Fibroblast of skin of left biceps (primary cell): Measurements from ENCODE around the gene LCN1.

Experiments
- DNase-seq, 2 experiments: peaks; one replicate each; pipeline ENCODE4 v3.0.0-alpha.2; 2013; ENCODE audit warnings: low read depth in 2 of 2

LCN1 gene

DNA sequence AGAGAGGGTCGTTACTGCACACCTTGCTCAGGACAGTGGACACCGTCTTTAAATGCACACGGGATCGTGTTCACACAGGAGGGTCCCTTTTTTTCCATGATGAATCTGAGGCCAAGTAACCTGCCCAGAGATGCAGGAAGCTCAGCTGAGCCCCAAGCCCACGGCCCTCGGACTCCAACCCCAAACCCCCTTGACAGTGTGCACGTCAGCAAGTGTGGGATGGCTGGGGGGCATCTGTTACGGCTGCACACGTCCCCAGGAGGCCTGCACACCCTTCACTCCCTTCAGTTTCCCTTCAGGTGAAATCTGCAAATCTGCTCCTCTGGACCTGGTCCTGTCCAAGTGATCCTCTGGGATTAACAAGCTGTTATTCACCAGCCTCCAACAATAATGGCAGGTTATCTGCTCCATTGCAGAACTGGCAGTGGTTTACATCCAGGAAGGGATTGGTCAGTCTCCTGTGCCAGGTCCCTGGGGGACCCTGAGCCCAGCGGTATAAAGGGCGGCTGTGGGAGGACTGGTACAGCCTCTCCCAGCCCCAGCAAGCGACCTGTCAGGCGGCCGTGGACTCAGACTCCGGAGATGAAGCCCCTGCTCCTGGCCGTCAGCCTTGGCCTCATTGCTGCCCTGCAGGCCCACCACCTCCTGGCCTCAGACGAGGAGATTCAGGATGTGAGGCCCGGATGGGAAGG, at the start of gene LCN1:
LCN1 (plus strand) TSS at position 525 of the 692 bp plus-strand sequence; CDS start at position 583, 58 bp downstream.
- DNase-seq = no peak

DNA sequence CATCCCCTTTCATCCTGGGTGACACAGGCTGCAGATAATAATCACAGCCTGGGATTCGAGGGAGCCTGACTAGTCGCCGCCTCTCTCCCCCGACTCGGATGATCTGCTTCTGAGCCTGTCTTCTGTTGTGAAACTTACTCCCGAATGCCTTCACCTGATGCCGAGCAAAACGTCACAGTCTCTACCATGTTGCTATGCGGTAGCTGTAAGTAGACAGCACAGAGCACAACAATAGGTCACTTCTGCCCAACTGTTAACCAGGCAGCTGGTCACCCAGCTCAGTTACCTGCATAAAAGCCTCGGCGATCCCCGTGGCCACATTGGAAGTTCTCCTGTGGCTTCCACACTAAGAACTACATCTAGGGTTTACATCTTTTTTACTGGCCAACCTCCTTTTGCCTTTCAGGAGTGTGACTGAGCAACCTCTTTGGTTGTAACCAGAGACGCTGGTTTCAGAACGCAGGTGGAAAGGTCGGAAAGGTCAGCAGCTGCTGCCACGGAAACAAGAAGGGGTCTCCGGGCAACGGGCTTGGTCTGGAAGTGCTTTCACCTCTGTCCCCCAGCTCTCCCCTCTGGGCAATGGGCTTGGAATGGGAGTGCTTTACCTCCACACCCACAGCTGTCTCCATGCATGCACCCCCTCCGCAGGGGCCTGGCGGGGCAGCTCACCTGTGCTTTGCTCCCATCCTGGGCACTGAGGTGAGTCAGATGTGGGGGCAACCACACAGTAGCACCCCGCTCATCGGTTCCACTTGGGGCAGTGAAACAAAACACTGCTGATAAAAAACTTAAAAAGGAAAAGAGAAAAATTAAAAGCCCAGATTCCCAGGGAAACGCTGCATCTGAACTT, 49.2 kb upstream of the LCN1 start:
- no peak for DNase-seq

DNA sequence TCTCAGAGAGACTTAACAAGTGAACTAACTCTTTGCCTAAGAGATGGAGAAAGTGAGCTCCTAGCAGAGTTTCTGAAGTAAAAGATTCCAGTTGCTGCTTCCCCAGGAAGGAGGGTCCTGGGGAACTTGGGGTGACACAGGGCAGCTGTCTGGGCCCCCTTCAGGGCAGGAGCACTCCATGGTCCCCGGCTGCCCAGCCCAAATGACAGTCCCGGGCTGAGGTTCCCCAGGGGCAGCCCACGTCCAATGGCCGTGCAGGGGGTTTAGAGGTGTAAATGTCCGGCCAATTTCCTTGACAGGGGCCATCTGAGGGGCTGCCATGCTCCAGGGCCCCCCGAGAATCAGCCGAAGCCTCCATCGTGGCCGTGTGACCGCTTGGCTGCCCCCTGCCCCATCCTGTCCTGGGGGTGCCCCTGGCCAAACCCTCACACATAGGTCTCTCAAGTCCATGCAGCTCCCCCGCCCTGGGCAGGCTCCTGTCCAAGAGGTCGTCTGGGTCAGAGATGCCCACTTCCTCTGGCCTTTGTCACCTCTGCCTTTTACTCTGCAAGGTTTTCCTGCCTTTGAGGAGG, 47.2 kb upstream of the LCN1 start:
- DNase-seq = no peak

DNA sequence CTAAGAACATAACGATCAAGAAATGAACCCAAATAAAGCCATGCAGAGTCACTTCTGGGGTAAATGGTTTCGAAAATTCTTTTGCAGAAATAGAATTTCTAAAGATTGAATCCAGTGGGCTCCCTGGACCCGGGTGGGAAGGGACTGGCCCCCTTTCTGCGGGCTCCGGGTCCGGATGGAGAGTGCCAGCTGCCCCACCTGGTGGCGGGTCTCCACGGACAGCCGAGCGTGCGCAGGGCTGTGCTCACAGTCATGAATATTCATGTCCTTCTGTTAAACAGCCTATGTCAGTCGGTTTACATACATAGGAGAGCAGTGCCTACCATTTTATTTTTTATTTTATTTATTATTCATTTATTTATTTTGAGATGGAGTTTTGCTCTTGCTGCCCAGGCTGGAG, 46.3 kb upstream of the LCN1 start:
- no peak for DNase-seq

DNA sequence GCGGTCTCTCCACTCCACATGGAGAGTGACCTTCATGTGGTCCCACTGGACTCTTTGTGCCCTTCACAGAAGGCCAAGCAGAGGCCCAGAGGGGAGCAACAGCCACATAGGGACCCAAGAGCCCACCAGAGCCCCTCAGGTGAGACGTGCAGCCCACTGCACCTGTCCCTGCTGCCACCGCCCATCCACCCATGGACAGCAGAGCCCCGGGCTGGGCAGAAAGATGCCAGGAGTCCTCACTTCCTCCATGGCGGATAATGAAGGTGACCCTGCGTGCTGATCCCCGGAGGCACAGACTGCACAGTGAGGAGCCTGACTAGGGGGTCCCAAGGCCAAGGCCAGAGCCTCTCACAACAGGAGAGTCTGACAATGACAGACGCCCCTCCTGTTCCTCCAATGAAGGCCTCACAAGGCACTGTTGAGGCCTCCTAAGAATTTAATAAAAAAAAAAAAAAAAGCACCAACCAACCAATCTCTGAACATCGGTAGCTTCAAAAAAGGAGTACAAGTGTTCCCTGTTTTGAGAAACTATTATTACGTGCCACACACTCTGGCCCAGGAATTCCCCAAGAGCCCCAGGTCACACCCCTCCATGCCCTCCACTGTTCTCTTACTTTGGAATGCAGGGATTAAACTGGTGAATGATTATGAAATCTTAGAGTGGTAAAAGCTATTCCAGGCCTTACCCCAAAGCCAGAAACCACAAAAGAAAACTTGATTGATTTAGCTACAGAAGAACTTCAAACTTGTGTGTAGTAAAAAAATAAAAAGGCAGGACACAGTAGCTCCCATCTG, 44.5 kb upstream of the LCN1 start:
- DNase-seq = no peak

DNA sequence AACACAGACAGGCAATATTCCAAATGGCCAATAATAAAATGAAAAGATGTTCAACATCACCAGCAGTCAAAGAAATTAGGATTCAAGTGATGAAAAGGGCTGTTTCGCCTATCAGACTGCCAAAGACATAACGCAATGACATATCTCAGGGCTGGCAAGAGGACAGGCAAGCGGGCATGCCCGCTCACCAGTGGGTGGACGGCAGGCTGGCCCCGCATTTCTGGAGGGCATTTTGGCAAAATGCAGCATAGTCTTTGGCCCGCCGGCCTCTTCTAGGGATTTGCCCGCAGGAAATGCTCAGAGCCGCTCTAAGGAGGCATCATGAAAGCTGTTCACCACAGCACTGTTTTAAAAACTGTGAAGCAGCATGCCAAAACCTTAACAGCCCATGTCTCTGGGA, 43.0 kb upstream of the LCN1 start:
- DNase-seq = no peak

DNA sequence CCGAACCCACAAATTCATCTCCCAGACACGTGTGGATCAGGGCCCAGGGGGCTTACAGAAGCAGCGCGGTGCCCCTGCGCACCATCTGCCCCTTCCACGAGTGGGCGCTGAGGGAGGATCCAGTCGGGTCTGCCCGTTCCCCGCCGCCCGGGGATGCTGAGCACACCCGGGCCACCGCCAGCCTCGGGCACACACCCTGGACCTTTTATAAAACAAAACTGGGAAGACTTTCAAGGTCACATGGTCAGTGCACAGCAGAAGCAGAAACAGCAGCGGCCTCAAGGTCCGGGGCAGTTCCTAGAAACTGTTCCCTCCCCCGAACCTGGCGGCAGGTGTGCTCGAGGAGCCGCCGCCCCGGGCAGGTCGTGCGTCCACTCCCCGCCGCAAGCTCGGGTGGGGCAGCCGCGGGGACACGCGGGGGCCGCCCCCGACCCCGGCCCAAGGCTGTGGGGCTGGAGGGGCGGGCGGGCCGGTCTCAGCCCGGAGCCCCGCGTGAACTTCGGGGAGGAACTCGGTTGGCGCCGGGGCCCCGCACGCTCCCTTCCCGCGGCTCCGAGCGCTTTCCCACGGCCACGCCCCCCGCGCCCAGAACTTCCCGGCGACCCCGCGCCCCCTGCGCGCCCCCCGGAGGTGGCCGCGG, 42.3 kb upstream of the LCN1 start:
- no peak for DNase-seq

DNA sequence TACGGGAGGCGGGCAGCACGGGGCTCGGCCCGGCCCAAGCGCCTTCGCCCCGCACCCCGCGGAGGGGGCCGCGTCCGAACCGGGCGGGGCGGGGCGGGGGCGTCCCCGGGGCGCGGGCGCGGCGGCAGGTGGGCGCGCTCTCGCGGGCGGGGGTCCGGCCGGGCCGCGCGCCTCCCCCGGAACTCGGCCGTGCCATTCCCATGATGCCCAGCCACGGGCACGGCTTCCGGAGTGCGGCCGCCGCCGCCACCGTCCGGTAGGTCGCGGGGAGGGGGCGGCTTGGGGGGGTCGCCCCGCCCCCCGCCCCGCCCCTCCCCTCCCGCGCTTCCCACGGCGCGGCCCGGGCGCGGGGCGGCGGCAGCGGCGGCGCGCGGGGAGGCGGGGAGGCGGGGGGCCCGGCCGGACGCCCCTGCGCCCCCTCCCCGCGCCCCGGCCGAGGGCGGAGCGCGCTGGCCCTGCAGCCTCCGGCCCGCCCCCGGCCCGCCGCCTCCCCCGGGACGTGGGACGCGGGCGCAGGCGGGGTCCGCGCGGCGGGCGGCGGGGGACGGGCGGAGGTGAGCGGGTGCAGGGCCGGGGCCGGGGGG, 41.7 kb upstream of the LCN1 start, which contains the start of gene PPP1R26:
PPP1R26 (plus strand) TSS at position 314 of the 584 bp plus-strand sequence. CDS start 4,729 bp downstream, outside the sequence.
- no peak for DNase-seq

DNA sequence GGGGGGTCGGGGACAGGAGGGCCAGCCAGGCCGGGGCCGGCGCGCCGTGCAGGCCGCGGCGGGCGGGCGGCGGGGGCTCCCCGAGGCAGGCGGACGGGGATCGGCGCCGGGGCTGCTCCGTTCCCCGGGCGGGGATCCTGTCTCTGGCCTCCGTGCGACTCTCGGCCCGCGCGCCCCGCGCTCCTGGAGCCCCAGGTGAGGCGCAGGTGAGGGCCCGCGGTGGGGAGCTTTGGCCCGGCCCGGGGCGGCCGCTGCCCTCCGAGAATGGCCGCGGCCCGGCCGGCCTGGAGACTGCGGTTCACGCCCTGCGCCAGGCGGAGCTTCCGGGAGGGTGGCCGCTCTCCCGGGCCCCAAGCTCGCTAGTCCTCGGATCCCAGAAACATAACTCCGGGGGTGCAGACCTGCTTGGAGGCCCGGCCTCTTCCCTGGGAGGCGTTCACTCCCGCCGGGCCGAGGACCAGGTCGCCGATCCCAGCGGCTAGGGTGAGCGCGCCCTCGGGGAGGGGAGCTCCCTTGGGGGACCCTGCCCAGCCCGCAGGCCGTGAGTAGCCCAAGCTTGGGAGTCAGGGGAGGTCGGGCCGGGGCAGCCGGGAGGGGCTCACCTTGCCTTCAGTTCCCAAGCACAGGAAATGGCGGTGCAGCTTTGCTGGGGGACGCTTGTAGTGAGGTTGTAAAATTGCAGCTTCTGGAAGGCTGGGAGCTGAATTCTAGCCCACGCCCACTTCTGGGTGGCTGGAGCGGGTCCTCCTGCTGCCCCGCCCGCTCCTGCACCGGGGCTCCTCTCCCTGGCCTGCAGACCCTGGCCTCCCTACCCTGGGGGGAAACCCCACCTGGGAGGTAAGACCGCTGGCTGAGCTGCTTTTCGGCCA, 40.9 kb upstream of the LCN1 start:
- DNase-seq = no peak

DNA sequence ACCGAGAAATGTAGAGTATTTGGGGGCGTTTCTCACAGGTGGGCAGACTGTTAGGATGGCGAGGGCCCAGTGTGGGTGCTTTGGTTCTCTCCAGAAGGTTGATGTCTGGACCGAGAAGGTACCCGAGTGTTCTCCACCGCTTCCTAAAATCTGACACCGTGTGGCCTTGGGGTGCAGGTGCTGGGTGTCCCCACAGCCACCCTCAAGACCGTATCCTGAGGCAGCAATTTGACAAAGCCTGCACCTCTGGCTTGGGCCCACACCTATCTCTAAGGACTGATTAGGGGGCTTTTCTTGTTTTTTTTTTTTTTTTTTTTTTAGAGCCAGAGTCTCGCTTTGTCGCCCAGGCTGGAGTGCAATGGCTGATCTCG, 40.3 kb upstream of the LCN1 start:
- no peak for DNase-seq

DNA sequence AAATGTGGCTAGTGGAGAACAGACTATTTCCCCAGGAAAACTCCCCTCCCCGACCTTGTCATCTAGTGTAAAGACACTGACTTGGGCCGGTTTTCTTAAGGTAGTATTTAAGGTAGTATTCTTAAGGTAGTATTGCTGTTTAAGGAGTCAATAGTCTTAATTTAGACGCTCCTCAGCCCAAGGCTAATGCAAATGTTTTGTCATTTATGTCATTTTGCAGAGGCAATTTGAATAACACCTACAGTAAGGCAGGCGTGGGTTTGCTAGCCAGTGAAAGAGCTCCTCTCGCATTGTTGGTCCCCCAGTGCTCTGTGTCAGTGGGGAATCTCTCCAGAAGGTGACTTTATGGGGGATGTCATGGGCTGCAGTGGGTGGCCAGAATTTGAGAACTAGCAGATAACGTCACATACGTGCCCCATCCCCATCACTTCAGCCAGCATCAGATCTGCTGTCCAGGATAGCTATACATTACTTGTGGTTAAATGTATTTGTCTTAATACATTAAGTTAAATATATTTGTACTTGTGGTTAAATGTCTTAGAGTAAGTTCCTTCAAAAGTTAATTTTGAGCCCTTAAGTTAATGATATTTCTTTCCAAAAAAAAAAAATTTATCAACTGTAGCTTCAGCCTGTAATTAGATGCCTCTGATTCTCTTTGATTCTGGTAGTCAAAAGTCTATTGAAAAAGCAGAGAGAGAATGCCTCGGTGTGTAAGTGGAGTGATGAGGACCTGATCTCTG, 39.1 kb upstream of the LCN1 start:
- DNase-seq = no peak

DNA sequence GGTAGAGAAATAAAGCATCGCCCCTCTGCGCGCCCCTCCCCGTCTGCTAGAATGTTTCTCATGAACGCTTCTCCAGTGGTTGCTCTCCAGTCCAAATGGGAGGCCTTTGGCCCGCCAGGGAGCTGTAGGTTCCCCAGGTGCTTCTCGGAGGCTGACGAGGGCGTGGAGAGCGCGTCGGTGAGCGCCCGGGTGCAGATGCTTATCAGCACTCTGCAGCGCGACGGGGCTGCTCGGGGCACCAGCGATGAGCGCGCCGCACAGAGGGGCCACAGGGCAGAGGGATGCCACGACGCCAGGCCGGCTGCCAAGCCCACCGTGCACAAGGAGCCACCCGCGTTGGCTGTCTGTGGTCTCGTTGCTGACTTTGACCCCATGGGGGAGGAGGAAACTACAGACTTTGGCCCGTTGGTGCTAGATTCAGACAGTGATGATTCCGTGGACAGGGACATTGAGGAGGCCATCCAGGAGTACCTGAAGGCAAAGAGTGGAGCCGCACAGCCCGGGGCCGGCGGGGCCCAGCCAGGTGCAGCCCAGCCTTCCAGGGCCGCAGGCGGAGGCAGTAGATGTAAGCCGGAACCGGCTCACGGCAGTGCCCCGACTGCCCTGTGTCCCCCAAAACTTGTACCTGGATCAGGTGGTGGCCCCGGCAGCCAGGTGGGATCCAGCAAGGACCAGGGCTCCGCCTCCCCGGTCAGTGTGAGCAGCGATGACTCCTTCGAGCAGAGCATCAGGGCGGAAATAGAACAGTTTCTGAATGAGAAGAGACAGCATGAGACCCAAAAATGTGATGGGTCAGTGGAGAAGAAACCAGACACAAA, 36.6 kb upstream of the LCN1 start:
- no peak for DNase-seq

DNA sequence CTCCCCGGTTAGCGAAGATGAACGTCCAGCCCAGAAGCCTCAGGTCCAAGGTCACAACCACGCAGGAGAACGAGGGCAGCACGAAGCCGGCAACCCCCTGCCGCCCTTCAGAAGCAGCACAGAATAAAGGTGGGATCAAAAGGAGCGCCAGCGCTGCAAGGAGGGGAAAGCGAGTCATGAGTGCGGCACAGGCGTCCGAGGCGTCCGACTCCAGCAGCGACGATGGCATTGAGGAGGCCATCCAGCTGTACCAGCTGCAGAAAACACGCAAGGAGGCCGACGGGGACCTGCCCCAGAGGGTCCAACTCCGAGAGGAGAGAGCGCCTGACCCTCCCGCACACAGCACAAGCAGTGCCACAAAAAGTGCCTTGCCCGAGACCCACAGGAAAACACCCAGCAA, 35.9 kb upstream of the LCN1 start:
- no peak for DNase-seq

DNA sequence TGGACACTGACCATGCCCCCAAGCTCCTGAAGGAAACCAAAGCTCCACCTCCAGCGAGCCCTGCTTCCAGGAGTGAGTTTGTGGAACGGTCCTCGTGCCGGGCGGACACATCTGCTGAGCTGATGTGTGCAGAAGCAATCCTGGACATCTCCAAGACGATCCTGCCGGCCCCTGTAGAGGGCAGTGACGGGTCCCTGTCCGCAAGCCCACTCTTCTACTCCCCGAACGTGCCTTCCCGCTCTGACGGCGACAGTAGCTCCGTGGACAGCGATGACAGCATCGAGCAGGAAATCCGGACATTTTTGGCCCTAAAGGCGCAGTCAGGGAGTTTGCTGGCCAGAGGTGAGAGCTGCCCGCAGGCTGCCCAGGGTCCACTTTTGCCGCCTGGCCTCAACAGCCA, 35.4 kb upstream of the LCN1 start:
- DNase-seq = no peak

DNA sequence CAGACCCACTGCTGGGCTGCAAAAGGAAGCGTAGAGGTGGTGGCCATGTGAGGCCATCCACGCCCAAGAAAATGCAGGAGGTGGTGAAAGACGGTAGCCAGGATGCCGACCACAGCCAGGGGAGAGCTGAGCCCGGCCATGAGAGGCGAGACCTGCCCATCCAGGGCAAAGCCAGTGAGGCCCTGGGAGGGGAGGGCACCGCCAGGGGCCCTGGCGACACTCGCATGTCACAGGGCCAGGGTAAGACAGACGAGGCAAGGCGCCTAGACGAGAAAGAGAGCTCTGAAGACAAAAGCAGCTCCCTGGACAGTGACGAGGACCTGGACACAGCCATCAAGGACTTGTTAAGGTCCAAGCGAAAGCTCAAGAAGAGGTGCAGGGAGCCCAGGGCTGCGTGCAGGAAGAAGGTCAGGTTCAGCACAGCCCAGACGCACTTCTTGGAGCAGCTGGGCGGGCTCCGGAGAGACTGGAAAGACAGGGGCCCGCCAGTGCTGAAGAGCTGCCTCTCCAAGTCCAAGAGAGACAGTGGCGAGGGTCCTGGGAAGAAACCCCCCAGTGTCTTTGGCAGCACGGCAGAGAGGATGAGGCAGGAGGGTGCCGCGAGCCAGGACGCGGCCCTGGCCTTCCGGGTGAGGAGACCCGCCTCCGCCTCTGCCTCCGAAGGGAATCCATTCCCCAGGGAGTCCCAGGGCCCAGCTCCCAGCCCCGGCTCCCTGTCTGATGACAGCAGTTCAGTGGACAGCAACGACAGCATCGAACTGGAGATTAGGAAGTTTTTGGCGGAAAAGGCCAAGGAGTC, 34.8 kb upstream of the LCN1 start:
- DNase-seq = no peak

DNA sequence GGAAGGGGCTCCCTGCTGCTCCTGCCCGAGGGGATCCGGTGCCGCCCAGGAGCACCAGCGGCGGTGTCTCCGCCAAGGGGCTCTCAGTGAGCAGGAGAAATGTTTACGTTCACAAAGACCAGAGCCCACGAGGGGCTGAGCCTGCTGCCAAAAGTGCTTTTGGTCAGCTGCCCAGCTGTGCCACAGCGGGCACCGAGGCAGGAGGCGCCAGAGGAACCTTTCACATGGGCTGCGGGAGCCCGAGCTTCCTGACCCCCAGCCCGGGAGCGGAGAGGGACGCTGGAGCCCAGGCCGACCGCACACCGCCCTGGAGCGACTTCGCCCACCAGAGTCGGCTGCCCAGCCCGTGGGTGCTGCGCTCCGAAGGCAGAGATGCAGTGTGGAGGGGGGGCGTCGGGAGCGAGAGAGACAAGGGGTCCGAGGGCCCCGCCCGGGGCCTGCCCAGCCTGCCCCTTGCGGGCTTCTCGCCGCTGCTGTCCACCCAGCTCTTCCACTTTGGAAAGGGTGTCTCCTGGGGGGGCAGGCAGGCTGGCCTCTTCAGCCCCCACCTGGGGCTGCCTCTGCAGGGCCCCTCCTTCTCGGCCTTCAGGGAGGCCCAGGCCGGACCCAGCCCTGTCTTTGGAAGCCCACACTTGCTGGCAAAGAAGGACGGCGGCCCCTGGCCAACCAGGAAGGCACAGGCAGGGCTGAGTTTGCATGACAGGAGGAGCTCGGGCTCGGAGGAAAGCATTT, 33.8 kb upstream of the LCN1 start:
- no peak for DNase-seq

DNA sequence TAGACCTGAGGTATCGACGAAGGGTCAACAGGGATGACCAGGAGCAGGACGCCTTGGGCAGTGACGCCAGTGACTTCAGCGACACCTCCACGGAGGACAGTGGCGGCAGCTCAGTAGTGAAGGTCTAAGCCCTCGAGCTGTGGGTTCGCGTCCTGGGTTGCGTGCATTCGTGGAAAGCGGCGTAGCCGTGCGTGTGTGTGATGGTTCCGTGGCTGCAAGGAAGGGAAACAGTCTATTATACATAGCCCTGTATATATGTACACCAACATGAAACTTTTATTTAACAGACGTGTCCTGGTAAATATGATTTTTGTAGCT, 33.3 kb upstream of the LCN1 start:
- no peak for DNase-seq
